Vagina (tissue), 2 donors: ENCODE measurements around the gene DVL1. TPM values are rescaled to one million over a fixed set of nuclear protein-coding genes. Genes with fewer than 3 reads are reported as not detected.

Experiments
- DNase-seq, 2 donors: peaks; one replicate each; pipeline ENCODE4 v3.0.0-alpha.2; 2017; ENCODE audit errors: extremely low spot score in 2 of 2
- H3K27ac ChIP-seq: fragments of 200-600 bp; sonication (generic); one replicate; pipeline ENCODE4 v1.5.1; 2019
- H3K27me3 ChIP-seq: fragments of 200-600 bp; sonication (generic); one replicate; pipeline ENCODE4 v1.5.1; 2019
- H3K36me3 ChIP-seq, 2 donors: fragments of 200-600 bp; sonication (generic); one replicate each; pipeline ENCODE4 v1.5.1; 2017 to 2019
- H3K4me1 ChIP-seq: fragments of 200-600 bp; sonication (generic); one replicate; pipeline ENCODE4 v1.5.1; 2019
- H3K4me3 ChIP-seq, 2 donors: fragments of 200-600 bp; sonication (generic); 1 replicate in 1 of 2; 2 replicates in 1 of 2; pipeline ENCODE4 v1.5.1; 2016 to 2019
- H3K9me3 ChIP-seq: fragments of 200-600 bp; sonication (generic); one replicate; pipeline ENCODE4 v1.5.1; 2019
- CTCF ChIP-seq, 3 experiments: fragments of 450-650 bp in 2 of 3; fragments of 200-600 bp in 1 of 3; sonication (generic) in 1 of 3; IDR thresholded peaks; one replicate each; pipeline ENCODE4 v1.5.1; 2017 to 2019; ENCODE audit warnings: antibody characterized with exemption in 3 of 3, mild to moderate bottlenecking in 2 of 3, moderate library complexity in 2 of 3
- POLR2A ChIP-seq, 2 donors: fragments of 450-650 bp; IDR thresholded peaks; one replicate each; pipeline ENCODE4 v1.6.1; 2017; ENCODE audit warnings: antibody characterized with exemption in 2 of 2, mild to moderate bottlenecking in 2 of 2, moderate library complexity in 2 of 2
- POLR2AphosphoS5 ChIP-seq, 2 donors: sonication (generic); formaldehyde crosslinking; IDR thresholded peaks; one replicate each; pipeline ENCODE4 v1.9.0; 2017; ENCODE audit warnings: antibody characterized with exemption in 2 of 2, mild to moderate bottlenecking in 2 of 2, low read depth in 1 of 2; ENCODE audit not compliant: insufficient read depth in 1 of 2
- intact Hi-C: fragments of 100-400 bp; cut with DNase I; formaldehyde crosslinking; loops from one replicate; pipeline ENCODE4 v1.15.1; 2023
- total RNA-seq: library from RNA; depleted of rRNA; stranded (reverse); fragments of >200 nt; gene quantifications from one replicate; pipeline ENCODE4 v1.2.3, GENCODE V29; 2016

Gene DVL1
- total RNA-seq, 1 donor from 2014 or later: 72.4 TPM

GRCh38 chr1:1330366-1331067, 18.7 kb downstream of the DVL1 start:
- no peak overlapping the region for H3K4me3 ChIP-seq
- no peaks in the 10 kb centered on the region for H3K9me3 ChIP-seq
- TF ChIP-seq CTCF (IDR thresholded peaks at IDR 0.05) (no peak), POLR2AphosphoS5 (IDR thresholded peaks at IDR 0.05; ENCODE audit: insufficient read depth in 1 of 2, low read depth in 1 of 2) (no peak), POLR2A (IDR thresholded peaks at IDR 0.05) (no peak)
- DNase-seq: no peak
- H3K27ac ChIP-seq: no peak overlapping the region
- intact Hi-C loops: no loop called here
- peaks cover 48% of the 10 kb centered on the region for H3K4me1 ChIP-seq
- no peaks in the 10 kb centered on the region for H3K27me3 ChIP-seq
- peaks cover 0 to 15% of the 10 kb centered on the region in 2 donors for H3K36me3 ChIP-seq

GRCh38 chr1:1329304-1330210, 19.7 kb downstream of the DVL1 start:
- DNase-seq: no peak
- TF ChIP-seq CTCF (IDR thresholded peaks at IDR 0.05) (no peak), POLR2AphosphoS5 (IDR thresholded peaks at IDR 0.05; ENCODE audit: insufficient read depth in 1 of 2, low read depth in 1 of 2) (no peak), POLR2A (IDR thresholded peaks at IDR 0.05) (no peak)
- Histone ChIP-seq H3K9me3 (no peaks in the 10 kb centered on the region), H3K36me3 (peaks cover 0 to 15% of the 10 kb centered on the region in 2 donors), H3K4me3 (no peak overlapping the region), H3K4me1 (peaks cover 55% of the 10 kb centered on the region), H3K27me3 (no peaks in the 10 kb centered on the region), H3K27ac (no peak overlapping the region)
- intact Hi-C loops: no loop called here

- Histone ChIP-seq H3K4me1 (peaks cover 55% of the 10 kb centered on the region), H3K27me3 (no peaks in the 10 kb centered on the region), H3K27ac (no peak overlapping the region), H3K36me3 (peaks cover 0 to 15% of the 10 kb centered on the region in 2 donors), H3K9me3 (no peaks in the 10 kb centered on the region), H3K4me3 (no peak overlapping the region)
- intact Hi-C loops: no loop called here
- DNase-seq: no peak
- TF ChIP-seq POLR2A (IDR thresholded peaks at IDR 0.05): no peak
- TF ChIP-seq CTCF (IDR thresholded peaks at IDR 0.05): no peak
- TF ChIP-seq POLR2AphosphoS5 (IDR thresholded peaks at IDR 0.05; ENCODE audit: insufficient read depth in 1 of 2, low read depth in 1 of 2): no peak
Measured at GRCh38 chr1:1328254-1328653, 21.0 kb downstream of the DVL1 start.

GRCh38 chr1:1327291-1327690, 21.9 kb downstream of the DVL1 start:
- Histone ChIP-seq H3K36me3 (peaks cover 0 to 15% of the 10 kb centered on the region in 2 donors), H3K27me3 (no peaks in the 10 kb centered on the region), H3K9me3 (no peaks in the 10 kb centered on the region), H3K4me3 (no peak overlapping the region), H3K4me1 (peaks cover 54% of the 10 kb centered on the region), H3K27ac (no peak overlapping the region)
- DNase-seq: no peak
- no peak for TF ChIP-seq CTCF (IDR thresholded peaks at IDR 0.05)
- no peak for TF ChIP-seq POLR2A (IDR thresholded peaks at IDR 0.05)
- TF ChIP-seq POLR2AphosphoS5 (IDR thresholded peaks at IDR 0.05; ENCODE audit: insufficient read depth in 1 of 2, low read depth in 1 of 2): no peak
- intact Hi-C loops: no loop called here
